H1 (cell line): Measurements from ENCODE around the gene PMS2.

Experiments
- JUN ChIP-seq: IDR thresholded peaks from 2 replicates; pipeline ENCODE4 v1.6.1; 2011; ENCODE audit warnings: low read depth, mild to moderate bottlenecking, improper control_type of control experiment, low read length
- MAFK ChIP-seq: IDR thresholded peaks from 2 replicates; pipeline ENCODE4 v1.6.1; 2012; ENCODE audit warnings: low read depth, mild to moderate bottlenecking, improper control_type of control experiment, low read length
- POLR2A ChIP-seq, 2 experiments: IDR thresholded peaks; 1 replicate in 1 of 2; 2 replicates in 1 of 2; pipeline ENCODE4 v1.6.1; 2011; ENCODE audit warnings: low read depth in 2 of 2, low read length in 2 of 2, mild to moderate bottlenecking in 2 of 2; ENCODE audit errors: control extremely low read depth in 1 of 2
- POLR2AphosphoS5 ChIP-seq: IDR thresholded peaks from 2 replicates; pipeline ENCODE4 v1.6.1; 2011; ENCODE audit warnings: low read depth, low read length
- TF ChIP-seq, protein P1 (sequence below), 3 experiments: IDR thresholded peaks; 1 replicate in 2 of 3; 2 replicates in 1 of 3; pipeline versions ENCODE4 v1.5.1 to v1.6.1; 2011; ENCODE audit warnings: low read length in 3 of 3, mild to moderate bottlenecking in 3 of 3, inconsistent platforms in 2 of 3, low read depth in 1 of 3, moderate library complexity in 1 of 3; ENCODE audit not compliant: insufficient read depth in 1 of 3; ENCODE audit errors: control extremely low read depth in 1 of 3

GRCh38 chr7:6027806-6028365 is 19.0 kb upstream of the PMS2 start:
- TF ChIP-seq POLR2A (IDR thresholded peaks at IDR 0.05; ENCODE audit: control extremely low read depth in 1 of 2, low read depth in 2 of 2, low read length in 2 of 2) (no peak), POLR2AphosphoS5 (no peak), JUN (no peak), MAFK (no peak)
- TF ChIP-seq, protein P1, sequence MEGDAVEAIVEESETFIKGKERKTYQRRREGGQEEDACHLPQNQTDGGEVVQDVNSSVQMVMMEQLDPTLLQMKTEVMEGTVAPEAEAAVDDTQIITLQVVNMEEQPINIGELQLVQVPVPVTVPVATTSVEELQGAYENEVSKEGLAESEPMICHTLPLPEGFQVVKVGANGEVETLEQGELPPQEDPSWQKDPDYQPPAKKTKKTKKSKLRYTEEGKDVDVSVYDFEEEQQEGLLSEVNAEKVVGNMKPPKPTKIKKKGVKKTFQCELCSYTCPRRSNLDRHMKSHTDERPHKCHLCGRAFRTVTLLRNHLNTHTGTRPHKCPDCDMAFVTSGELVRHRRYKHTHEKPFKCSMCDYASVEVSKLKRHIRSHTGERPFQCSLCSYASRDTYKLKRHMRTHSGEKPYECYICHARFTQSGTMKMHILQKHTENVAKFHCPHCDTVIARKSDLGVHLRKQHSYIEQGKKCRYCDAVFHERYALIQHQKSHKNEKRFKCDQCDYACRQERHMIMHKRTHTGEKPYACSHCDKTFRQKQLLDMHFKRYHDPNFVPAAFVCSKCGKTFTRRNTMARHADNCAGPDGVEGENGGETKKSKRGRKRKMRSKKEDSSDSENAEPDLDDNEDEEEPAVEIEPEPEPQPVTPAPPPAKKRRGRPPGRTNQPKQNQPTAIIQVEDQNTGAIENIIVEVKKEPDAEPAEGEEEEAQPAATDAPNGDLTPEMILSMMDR (IDR thresholded peaks at IDR 0.05; ENCODE audit: control extremely low read depth in 1 of 3, insufficient read depth in 1 of 3, low read depth in 1 of 3, low read length in 3 of 3) = no peak
